ENCODE measurements around the gene CGN. TPM values are rescaled to one million over a fixed set of nuclear protein-coding genes. Genes with fewer than 3 reads are reported as not detected.

The CGN gene
- total and polyA plus RNA-seq, 2 of the 13 experiments (the other 11 are each of a cell fraction or from before 2014, with no cell fraction given), result 0.75 to 0.81 TPM

DNA sequence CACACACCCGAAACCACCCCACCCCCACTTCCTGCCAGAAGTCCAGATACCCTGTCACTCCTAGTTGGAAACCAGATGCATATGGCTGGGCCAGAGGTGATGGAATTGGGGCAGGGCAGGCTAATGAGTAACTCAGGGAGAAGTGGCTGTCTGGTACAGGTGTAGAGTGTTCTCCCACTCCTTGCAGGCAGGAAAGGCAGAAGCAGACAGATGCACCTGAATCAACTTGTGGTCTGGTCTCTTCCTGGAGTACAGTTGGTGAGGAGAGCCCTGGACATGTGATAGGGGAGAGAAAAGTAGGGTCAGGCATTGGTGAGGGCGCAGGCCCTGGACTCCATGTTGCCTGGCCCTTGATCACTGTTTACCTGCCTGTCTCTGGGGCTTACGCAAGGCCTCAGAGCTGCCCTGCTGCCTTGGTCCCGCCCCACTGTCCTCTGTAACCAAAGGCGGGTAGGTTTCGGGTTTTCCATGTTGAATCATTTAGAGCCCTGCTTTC, 2.5 kb downstream of the CGN start (continued):
- TF ChIP-seq, protein P1, sequence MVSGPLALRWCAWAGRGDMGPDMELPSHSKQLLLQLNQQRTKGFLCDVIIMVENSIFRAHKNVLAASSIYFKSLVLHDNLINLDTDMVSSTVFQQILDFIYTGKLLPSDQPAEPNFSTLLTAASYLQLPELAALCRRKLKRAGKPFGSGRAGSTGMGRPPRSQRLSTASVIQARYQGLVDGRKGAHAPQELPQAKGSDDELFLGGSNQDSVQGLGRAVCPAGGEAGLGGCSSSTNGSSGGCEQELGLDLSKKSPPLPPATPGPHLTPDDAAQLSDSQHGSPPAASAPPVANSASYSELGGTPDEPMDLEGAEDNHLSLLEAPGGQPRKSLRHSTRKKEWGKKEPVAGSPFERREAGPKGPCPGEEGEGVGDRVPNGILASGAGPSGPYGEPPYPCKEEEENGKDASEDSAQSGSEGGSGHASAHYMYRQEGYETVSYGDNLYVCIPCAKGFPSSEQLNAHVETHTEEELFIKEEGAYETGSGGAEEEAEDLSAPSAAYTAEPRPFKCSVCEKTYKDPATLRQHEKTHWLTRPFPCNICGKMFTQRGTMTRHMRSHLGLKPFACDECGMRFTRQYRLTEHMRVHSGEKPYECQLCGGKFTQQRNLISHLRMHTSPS (CRISPR knock-in tag; IDR thresholded peaks at IDR 0.05; ENCODE audit: low read depth), result no peak
- TF ChIP-seq, protein P2, sequence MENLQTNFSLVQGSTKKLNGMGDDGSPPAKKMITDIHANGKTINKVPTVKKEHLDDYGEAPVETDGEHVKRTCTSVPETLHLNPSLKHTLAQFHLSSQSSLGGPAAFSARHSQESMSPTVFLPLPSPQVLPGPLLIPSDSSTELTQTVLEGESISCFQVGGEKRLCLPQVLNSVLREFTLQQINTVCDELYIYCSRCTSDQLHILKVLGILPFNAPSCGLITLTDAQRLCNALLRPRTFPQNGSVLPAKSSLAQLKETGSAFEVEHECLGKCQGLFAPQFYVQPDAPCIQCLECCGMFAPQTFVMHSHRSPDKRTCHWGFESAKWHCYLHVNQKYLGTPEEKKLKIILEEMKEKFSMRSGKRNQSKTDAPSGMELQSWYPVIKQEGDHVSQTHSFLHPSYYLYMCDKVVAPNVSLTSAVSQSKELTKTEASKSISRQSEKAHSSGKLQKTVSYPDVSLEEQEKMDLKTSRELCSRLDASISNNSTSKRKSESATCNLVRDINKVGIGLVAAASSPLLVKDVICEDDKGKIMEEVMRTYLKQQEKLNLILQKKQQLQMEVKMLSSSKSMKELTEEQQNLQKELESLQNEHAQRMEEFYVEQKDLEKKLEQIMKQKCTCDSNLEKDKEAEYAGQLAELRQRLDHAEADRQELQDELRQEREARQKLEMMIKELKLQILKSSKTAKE (CRISPR knock-in tag; IDR thresholded peaks at IDR 0.05; ENCODE audit: borderline replicate concordance), result peak; percentile 72
- TF ChIP-seq, protein P3, sequence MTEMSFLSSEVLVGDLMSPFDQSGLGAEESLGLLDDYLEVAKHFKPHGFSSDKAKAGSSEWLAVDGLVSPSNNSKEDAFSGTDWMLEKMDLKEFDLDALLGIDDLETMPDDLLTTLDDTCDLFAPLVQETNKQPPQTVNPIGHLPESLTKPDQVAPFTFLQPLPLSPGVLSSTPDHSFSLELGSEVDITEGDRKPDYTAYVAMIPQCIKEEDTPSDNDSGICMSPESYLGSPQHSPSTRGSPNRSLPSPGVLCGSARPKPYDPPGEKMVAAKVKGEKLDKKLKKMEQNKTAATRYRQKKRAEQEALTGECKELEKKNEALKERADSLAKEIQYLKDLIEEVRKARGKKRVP (CRISPR knock-in tag; IDR thresholded peaks at IDR 0.05), result peak in 1 of 2 experiments; percentile 30; a peak in 1 of 4 replicates
- TF ChIP-seq ZNF331 (CRISPR knock-in tag; IDR thresholded peaks at IDR 0.05) (peak; percentile 55; the same call in 1 of the 2 replicates), HNF4G (IDR thresholded peaks at IDR 0.05; ENCODE audit: borderline replicate concordance, low read depth, low read length) (no peak), HNF4G (CRISPR knock-in tag; IDR thresholded peaks at IDR 0.05; ENCODE audit: borderline replicate concordance, low read depth) (no peak), SOX13 (IDR thresholded peaks at IDR 0.05) (no peak), SOX13 (CRISPR knock-in tag; conservative IDR thresholded peaks at IDR 0.05 in 1 of 2, IDR thresholded peaks at IDR 0.05 in 1 of 2) (peak in 1 of 2 experiments; percentile 28; a peak in 2 of 4 replicates), GATAD2A (CRISPR knock-in tag; IDR thresholded peaks at IDR 0.05) (peak; percentile 58; the same call in 1 of the 2 replicates), POLR2AphosphoS2 (IDR thresholded peaks at IDR 0.05; ENCODE audit: low read depth, low read length) (no peak), NFIC (IDR thresholded peaks at IDR 0.05; ENCODE audit: low read length) (no peak), ZFX (CRISPR knock-in tag; IDR thresholded peaks at IDR 0.05; ENCODE audit: low read depth) (peak; percentile 83)
- TF ChIP-seq, protein P4, sequence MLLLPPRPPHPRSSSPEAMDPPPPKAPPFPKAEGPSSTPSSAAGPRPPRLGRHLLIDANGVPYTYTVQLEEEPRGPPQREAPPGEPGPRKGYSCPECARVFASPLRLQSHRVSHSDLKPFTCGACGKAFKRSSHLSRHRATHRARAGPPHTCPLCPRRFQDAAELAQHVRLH (CRISPR knock-in tag; IDR thresholded peaks at IDR 0.05; ENCODE audit: borderline replicate concordance, low read depth), result peak; percentile 10; the same call in 1 of the 2 replicates
- TF ChIP-seq, protein P5, sequence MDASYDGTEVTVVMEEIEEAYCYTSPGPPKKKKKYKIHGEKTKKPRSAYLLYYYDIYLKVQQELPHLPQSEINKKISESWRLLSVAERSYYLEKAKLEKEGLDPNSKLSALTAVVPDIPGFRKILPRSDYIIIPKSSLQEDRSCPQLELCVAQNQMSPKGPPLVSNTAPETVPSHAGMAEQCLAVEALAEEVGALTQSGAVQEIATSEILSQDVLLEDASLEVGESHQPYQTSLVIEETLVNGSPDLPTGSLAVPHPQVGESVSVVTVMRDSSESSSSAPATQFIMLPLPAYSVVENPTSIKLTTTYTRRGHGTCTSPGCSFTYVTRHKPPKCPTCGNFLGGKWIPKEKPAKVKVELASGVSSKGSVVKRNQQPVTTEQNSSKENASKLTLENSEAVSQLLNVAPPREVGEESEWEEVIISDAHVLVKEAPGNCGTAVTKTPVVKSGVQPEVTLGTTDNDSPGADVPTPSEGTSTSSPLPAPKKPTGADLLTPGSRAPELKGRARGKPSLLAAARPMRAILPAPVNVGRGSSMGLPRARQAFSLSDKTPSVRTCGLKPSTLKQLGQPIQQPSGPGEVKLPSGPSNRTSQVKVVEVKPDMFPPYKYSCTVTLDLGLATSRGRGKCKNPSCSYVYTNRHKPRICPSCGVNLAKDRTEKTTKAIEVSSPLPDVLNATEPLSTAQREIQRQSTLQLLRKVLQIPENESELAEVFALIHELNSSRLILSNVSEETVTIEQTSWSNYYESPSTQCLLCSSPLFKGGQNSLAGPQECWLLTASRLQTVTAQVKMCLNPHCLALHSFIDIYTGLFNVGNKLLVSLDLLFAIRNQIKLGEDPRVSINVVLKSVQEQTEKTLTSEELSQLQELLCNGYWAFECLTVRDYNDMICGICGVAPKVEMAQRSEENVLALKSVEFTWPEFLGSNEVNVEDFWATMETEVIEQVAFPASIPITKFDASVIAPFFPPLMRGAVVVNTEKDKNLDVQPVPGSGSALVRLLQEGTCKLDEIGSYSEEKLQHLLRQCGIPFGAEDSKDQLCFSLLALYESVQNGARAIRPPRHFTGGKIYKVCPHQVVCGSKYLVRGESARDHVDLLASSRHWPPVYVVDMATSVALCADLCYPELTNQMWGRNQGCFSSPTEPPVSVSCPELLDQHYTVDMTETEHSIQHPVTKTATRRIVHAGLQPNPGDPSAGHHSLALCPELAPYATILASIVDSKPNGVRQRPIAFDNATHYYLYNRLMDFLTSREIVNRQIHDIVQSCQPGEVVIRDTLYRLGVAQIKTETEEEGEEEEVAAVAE (CRISPR knock-in tag; IDR thresholded peaks at IDR 0.05; ENCODE audit: borderline replicate concordance), result no peak
- TF ChIP-seq, protein P6, sequence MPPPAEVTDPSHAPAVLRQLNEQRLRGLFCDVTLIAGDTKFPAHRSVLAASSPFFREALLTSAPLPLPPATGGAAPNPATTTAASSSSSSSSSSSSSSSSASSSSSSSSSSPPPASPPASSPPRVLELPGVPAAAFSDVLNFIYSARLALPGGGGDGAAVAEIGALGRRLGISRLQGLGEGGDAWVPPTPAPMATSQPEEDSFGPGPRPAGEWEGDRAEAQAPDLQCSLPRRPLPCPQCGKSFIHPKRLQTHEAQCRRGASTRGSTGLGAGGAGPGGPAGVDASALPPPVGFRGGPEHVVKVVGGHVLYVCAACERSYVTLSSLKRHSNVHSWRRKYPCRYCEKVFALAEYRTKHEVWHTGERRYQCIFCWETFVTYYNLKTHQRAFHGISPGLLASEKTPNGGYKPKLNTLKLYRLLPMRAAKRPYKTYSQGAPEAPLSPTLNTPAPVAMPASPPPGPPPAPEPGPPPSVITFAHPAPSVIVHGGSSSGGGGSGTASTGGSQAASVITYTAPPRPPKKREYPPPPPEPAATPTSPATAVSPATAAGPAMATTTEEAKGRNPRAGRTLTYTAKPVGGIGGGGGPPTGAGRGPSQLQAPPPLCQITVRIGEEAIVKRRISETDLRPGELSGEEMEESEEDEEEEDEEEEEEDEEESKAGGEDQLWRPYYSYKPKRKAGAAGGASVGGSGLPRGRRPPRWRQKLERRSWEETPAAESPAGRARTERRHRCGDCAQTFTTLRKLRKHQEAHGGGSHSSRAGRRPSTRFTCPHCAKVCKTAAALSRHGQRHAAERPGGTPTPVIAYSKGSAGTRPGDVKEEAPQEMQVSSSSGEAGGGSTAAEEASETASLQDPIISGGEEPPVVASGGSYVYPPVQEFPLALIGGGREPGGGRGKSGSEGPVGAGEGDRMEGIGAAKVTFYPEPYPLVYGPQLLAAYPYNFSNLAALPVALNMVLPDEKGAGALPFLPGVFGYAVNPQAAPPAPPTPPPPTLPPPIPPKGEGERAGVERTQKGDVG (CRISPR knock-in tag; IDR thresholded peaks at IDR 0.05; ENCODE audit: borderline replicate concordance), result 0 out of 2 replicates have a peak, but pooled peaks have one; percentile 80
